Liver (tissue), 9 donors: ENCODE measurements around the gene ARFIP1. TPM values are rescaled to one million over a fixed set of nuclear protein-coding genes. Genes with fewer than 3 reads are reported as not detected.

Experiments used
- DNase-seq: peaks from one replicate; pipeline ENCODE4 v3.0.0-alpha.2; 2017; ENCODE audit warnings: low spot score
- H3K27ac ChIP-seq, 2 donors: one replicate each; pipeline ENCODE4 v1.7.0; 2013; ENCODE audit warnings: inconsistent platforms in 2 of 2, low read length in 2 of 2, control low read depth in 1 of 2, low read depth in 1 of 2, mild to moderate bottlenecking in 1 of 2
- H3K27me3 ChIP-seq, 4 donors: one replicate each; pipeline versions ENCODE4 v1.6.1 to v1.7.0; 2013; ENCODE audit warnings: low read length in 3 of 4, inconsistent platforms in 1 of 4, mild to moderate bottlenecking in 1 of 4, moderate library complexity in 1 of 4; ENCODE audit not compliant: control insufficient read depth in 4 of 4, insufficient read depth in 4 of 4
- H3K36me3 ChIP-seq, 4 donors: one replicate each; pipeline versions ENCODE4 v1.6.1 to v1.7.0; 2013; ENCODE audit warnings: low read length in 3 of 4, mild to moderate bottlenecking in 3 of 4, low read depth in 1 of 4, moderate library complexity in 1 of 4; ENCODE audit not compliant: control insufficient read depth in 4 of 4, insufficient read depth in 3 of 4
- H3K4me1 ChIP-seq, 4 donors: one replicate each; pipeline versions ENCODE4 v1.6.1 to v1.7.0; 2013; ENCODE audit warnings: low read length in 3 of 4, mild to moderate bottlenecking in 3 of 4, moderate library complexity in 1 of 4; ENCODE audit not compliant: control insufficient read depth in 4 of 4, insufficient read depth in 4 of 4
- H3K4me3 ChIP-seq, 3 donors: one replicate each; pipeline versions ENCODE4 v1.6.1 to v1.7.0; 2013; ENCODE audit warnings: low read length in 3 of 3, control low read depth in 1 of 3, low read depth in 1 of 3, mild to moderate bottlenecking in 1 of 3
- H3K9ac ChIP-seq, 2 donors: one replicate each; pipeline ENCODE4 v1.7.0; 2013; ENCODE audit warnings: low read length in 2 of 2, mild to moderate bottlenecking in 2 of 2, moderate library complexity in 2 of 2, control low read depth in 1 of 2, low read depth in 1 of 2
- H3K9me3 ChIP-seq, 4 donors: one replicate each; pipeline versions ENCODE4 v1.6.1 to v1.7.0; 2013; ENCODE audit warnings: low read length in 3 of 4; ENCODE audit not compliant: control insufficient read depth in 4 of 4
- EGR1 ChIP-seq, 2 donors: IDR thresholded peaks; 2 replicates each; pipeline ENCODE4 v1.6.1; 2016 to 2018; ENCODE audit warnings: antibody characterized with exemption in 2 of 2, low read depth in 2 of 2
- FOXA1 ChIP-seq: IDR thresholded peaks from 2 replicates; pipeline ENCODE4 v1.6.1; 2016; ENCODE audit warnings: antibody characterized with exemption
- FOXA2 ChIP-seq: IDR thresholded peaks from 2 replicates; pipeline ENCODE4 v1.6.1; 2016; ENCODE audit warnings: antibody characterized with exemption
- GABPA ChIP-seq, 2 donors: IDR thresholded peaks in 1 of 2; conservative IDR thresholded peaks in 1 of 2; 2 replicates each; pipeline ENCODE4 v1.6.1; 2016; ENCODE audit warnings: antibody characterized with exemption in 2 of 2, mild to moderate bottlenecking in 1 of 2, moderate library complexity in 1 of 2
- HNF4A ChIP-seq, 2 donors: conservative IDR thresholded peaks; 2 replicates each; pipeline ENCODE4 v1.6.1; 2016; ENCODE audit warnings: antibody characterized with exemption in 2 of 2, mild to moderate bottlenecking in 2 of 2
- HNF4G ChIP-seq: IDR thresholded peaks from 2 replicates; pipeline ENCODE4 v1.6.1; 2016; ENCODE audit warnings: antibody characterized with exemption
- JUND ChIP-seq, 2 donors: IDR thresholded peaks; 2 replicates each; pipeline ENCODE4 v1.6.1; 2016; ENCODE audit warnings: antibody characterized with exemption in 2 of 2
- MAX ChIP-seq: IDR thresholded peaks from 2 replicates; pipeline ENCODE4 v1.6.1; 2016; ENCODE audit warnings: antibody characterized with exemption
- NR2F2 ChIP-seq: IDR thresholded peaks from 2 replicates; pipeline ENCODE4 v1.6.1; 2016; ENCODE audit warnings: antibody characterized with exemption
- RAD21 ChIP-seq, 2 donors: IDR thresholded peaks; 2 replicates each; pipeline ENCODE4 v1.6.1; 2016; ENCODE audit warnings: antibody characterized with exemption in 2 of 2, mild to moderate bottlenecking in 2 of 2
- REST ChIP-seq: IDR thresholded peaks from 2 replicates; pipeline ENCODE4 v1.6.1; 2016; ENCODE audit warnings: antibody characterized with exemption, mild to moderate bottlenecking
- RXRA ChIP-seq, 2 donors: IDR thresholded peaks; 2 replicates each; pipeline ENCODE4 v1.6.1; 2017 to 2018; ENCODE audit warnings: antibody characterized with exemption in 2 of 2, mild to moderate bottlenecking in 1 of 2
- SP1 ChIP-seq: IDR thresholded peaks from 2 replicates; pipeline ENCODE4 v1.6.1; 2018; ENCODE audit warnings: antibody characterized with exemption, mild to moderate bottlenecking
- TAF1 ChIP-seq: conservative IDR thresholded peaks from 2 replicates; pipeline ENCODE4 v1.6.1; 2016; ENCODE audit warnings: antibody characterized with exemption, mild to moderate bottlenecking
- YY1 ChIP-seq: IDR thresholded peaks from 2 replicates; pipeline ENCODE4 v1.6.1; 2016; ENCODE audit warnings: antibody characterized with exemption, mild to moderate bottlenecking
- WGBS: extraction: QIAGEN DNeasy Blood & Tissue Kit; methylation state at CpG from one replicate; pipeline ENCODE4 v1.1.7; 2013; 5-methylcytosine and 5-hydroxymethylcytosine counted together
- polyA plus RNA-seq, 2 donors: library from polyadenylated mRNA; stranded (reverse) in 1 of 2; unstranded in 1 of 2; fragments of 200-250 nt in 1 of 2; fragments of >200 nt in 1 of 2; fragmentation: Nextera tagmentation in 1 of 2; extraction: Ambion mirVana in 1 of 2; gene quantifications; one replicate each; pipeline versions ENCODE4 v1.2.1 to v1.2.3, GENCODE V29; 2013 to 2015
- total RNA-seq, 2 donors: library from RNA; depleted of rRNA; stranded (reverse); fragments of >200 nt; gene quantifications; one replicate each; pipeline ENCODE4 v1.2.3, GENCODE V29; 2014
- TF ChIP-seq, protein P1 (sequence below): fragments of 150-350 bp; IDR thresholded peaks from 2 replicates; pipeline ENCODE4 v1.5.1; 2017; ENCODE audit warnings: improper control_type of control experiment, low read depth, low read length; ENCODE audit not compliant: missing input control
- TF ChIP-seq, protein P2 (sequence below): IDR thresholded peaks from 2 replicates; pipeline ENCODE4 v1.6.1; 2016; ENCODE audit warnings: antibody characterized with exemption
- TF ChIP-seq, protein P3 (sequence below): IDR thresholded peaks from 2 replicates; pipeline ENCODE4 v1.6.1; 2016; ENCODE audit warnings: antibody characterized with exemption
- donor health status: healthy.
- donor health status: healthy.
- donor health status: healthy.
- donor health status: healthy.
- donor health status: healthy.

ARFIP1 gene
- total and polyA plus RNA-seq, 4 donors: 6.8 to 16.8 (median 14.9) TPM

DNA sequence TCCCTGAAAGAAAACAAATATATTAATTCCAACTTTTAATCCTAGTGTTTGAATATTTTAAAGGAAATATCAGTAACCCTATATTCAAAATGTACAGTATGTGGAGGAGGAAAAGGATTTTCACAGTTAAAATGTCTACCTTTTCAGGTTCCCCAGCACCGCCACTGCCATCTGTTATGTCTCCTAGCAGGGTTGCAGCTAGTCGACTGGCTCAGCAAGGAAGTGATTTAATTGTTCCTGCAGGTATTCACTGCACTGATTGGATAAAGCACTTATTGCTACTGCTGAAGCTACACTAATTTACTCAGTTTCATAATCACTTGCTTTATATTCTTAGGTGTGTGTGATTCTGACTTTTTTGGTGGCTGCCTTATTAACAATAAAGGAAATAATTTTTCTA lies 90.9 kb downstream of the ARFIP1 start:
- Histone ChIP-seq H3K9ac (no peak overlapping the region), H3K4me1 (no peaks in the 10 kb centered on the region), H3K36me3 (peaks cover 0 to 2% (median 2%) of the 10 kb centered on the region in 4 donors), H3K27me3 (no peaks in the 10 kb centered on the region), H3K4me3 (no peak overlapping the region), H3K27ac (no peak overlapping the region), H3K9me3 (no peaks in the 10 kb centered on the region)
- 89% methylated on average over 2 of the region's 2 CpGs for WGBS
- DNase-seq: no peak
- TF ChIP-seq, protein P1, sequence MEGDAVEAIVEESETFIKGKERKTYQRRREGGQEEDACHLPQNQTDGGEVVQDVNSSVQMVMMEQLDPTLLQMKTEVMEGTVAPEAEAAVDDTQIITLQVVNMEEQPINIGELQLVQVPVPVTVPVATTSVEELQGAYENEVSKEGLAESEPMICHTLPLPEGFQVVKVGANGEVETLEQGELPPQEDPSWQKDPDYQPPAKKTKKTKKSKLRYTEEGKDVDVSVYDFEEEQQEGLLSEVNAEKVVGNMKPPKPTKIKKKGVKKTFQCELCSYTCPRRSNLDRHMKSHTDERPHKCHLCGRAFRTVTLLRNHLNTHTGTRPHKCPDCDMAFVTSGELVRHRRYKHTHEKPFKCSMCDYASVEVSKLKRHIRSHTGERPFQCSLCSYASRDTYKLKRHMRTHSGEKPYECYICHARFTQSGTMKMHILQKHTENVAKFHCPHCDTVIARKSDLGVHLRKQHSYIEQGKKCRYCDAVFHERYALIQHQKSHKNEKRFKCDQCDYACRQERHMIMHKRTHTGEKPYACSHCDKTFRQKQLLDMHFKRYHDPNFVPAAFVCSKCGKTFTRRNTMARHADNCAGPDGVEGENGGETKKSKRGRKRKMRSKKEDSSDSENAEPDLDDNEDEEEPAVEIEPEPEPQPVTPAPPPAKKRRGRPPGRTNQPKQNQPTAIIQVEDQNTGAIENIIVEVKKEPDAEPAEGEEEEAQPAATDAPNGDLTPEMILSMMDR: no peak
- no peak for TF ChIP-seq YY1
- no peak for TF ChIP-seq SP1

DNA sequence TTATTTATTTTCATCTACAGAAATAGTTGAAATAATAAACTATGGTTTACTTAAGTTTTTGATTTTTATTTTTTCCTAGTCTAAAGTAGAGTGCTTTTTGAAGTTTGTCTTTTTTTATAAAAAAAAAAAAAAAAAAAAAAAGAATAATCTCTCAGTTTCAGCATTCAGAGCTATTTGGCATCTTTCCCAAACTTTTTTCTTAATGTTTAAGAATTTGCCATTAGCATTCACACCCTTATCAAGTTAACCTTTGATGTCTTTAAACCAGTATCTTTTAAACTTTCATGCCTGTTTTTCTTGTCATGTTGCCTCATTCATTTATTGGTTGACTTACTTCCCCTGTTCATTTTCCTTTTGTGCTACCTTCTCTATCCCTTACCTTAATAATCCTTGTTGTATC lies 95.5 kb downstream of the ARFIP1 start:
- Histone ChIP-seq H3K27ac (no peak overlapping the region), H3K9me3 (no peaks in the 10 kb centered on the region), H3K4me1 (no peaks in the 10 kb centered on the region), H3K4me3 (no peak overlapping the region), H3K36me3 (peaks cover 0 to 2% (median 2%) of the 10 kb centered on the region in 4 donors), H3K9ac (no peak overlapping the region), H3K27me3 (no peaks in the 10 kb centered on the region)
- TF ChIP-seq FOXA2: no peak
- TF ChIP-seq NR2F2: no peak
- TF ChIP-seq GABPA (IDR thresholded peaks at IDR 0.05 in 1 of 2, conservative IDR thresholded peaks at IDR 0.05 in 1 of 2): no peak
- no peak for DNase-seq

DNA sequence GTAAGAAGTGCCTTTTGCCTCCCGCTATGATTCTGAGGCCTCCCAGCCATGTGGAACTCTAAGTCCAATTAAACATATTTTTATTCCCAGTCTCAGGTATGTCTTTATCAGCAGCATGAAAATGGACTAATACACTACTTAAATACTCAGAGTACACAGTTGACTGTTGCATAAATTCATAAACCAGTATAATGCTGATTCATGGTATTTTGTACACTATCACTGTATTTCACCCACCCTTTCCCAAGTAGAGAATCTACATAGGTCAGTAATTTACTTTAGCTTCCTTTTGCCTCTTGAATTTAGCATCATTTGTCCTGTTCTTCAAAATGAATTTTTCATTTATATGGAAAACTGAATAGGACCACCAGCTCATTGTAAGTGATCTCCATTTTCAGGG lies 98.1 kb downstream of the ARFIP1 start:
- DNase-seq: no peak
- WGBS: 100% methylated on average over 1 of the region's 1 CpG
- H3K9me3 ChIP-seq: no peaks in the 10 kb centered on the region
- H3K27ac ChIP-seq: no peak overlapping the region
- H3K4me1 ChIP-seq: no peaks in the 10 kb centered on the region
- no peak overlapping the region for H3K4me3 ChIP-seq
- no peak overlapping the region for H3K9ac ChIP-seq
- H3K36me3 ChIP-seq: peaks cover 0 to 2% (median 2%) of the 10 kb centered on the region in 4 donors
- H3K27me3 ChIP-seq: no peaks in the 10 kb centered on the region
- TF ChIP-seq JUND (IDR thresholded peaks at IDR 0.05) (no peak), HNF4G (no peak), NR2F2 (no peak), HNF4A (conservative IDR thresholded peaks at IDR 0.05) (no peak), REST (no peak), SP1 (no peak), RAD21 (IDR thresholded peaks at IDR 0.05) (no peak), GABPA (IDR thresholded peaks at IDR 0.05 in 1 of 2, conservative IDR thresholded peaks at IDR 0.05 in 1 of 2) (no peak), FOXA1 (no peak), YY1 (no peak), FOXA2 (no peak), RXRA (IDR thresholded peaks at IDR 0.05) (no peak), TAF1 (no peak), EGR1 (IDR thresholded peaks at IDR 0.05; ENCODE audit: low read depth in 2 of 2) (no peak), MAX (no peak)
- TF ChIP-seq, protein P1: no peak
- TF ChIP-seq, protein P2, sequence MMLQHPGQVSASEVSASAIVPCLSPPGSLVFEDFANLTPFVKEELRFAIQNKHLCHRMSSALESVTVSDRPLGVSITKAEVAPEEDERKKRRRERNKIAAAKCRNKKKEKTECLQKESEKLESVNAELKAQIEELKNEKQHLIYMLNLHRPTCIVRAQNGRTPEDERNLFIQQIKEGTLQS: no peak
- TF ChIP-seq, protein P3, sequence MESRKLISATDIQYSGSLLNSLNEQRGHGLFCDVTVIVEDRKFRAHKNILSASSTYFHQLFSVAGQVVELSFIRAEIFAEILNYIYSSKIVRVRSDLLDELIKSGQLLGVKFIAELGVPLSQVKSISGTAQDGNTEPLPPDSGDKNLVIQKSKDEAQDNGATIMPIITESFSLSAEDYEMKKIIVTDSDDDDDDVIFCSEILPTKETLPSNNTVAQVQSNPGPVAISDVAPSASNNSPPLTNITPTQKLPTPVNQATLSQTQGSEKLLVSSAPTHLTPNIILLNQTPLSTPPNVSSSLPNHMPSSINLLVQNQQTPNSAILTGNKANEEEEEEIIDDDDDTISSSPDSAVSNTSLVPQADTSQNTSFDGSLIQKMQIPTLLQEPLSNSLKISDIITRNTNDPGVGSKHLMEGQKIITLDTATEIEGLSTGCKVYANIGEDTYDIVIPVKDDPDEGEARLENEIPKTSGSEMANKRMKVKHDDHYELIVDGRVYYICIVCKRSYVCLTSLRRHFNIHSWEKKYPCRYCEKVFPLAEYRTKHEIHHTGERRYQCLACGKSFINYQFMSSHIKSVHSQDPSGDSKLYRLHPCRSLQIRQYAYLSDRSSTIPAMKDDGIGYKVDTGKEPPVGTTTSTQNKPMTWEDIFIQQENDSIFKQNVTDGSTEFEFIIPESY: no peak
